Nucleus accumbens (tissue), 56 donors: Measurements from ENCODE around the gene WASL.
"Not testable (repeated sequence)": the region's sequence is repeated elsewhere in the genome, so short reads cannot be mapped to it uniquely, and the experiment has no call there.

Experiments used
- DNase-seq, 56 donors: peaks; one replicate each; lab custom pipeline; 2025; lab: John Stamatoyannopoulos, UW

Gene WASL

DNA sequence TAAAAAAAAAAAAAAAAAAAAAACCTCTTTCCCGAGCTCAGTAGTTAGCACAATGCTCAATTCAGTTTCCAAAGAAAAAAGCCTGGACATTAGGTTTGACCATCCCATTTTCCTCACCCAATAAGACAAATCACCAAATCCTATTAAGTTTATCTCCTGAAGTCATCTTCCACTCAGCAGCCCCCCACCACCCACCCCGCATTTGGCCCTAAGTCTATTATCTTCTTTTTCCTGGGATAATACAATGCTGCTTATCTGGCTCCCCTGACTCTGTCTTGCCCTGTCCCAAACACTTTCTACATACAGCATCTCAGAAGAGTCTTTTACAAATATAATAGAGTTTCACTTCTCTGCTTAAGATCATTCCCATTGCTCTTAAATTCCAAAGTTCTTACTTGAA lies 110.9 kb downstream of the WASL start:
- DNase-seq, result no peak

DNA sequence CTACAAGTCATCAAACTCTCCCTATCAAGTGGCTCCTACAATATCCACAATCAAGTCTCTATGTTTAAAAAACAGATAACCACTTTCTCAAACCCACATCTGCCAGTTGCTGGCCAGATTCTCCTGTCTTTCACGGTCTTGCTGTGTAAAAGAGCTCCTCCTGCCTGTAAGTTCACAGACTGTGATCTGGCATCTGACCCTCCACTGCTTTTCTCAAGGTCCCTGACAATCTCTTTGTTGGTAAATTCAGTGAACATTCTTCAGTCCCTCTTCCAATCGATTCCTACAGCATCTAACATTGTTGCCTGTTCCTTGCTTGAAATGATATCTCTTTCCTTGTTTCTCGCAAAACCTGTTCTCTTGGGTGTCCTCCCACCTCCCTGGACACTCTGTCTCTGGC lies 111.6 kb downstream of the WASL start:
- no peak for DNase-seq

GRCh38 chr7:123635551-123636359 lies 113.0 kb downstream of the WASL start:
- no peak for DNase-seq

DNA sequence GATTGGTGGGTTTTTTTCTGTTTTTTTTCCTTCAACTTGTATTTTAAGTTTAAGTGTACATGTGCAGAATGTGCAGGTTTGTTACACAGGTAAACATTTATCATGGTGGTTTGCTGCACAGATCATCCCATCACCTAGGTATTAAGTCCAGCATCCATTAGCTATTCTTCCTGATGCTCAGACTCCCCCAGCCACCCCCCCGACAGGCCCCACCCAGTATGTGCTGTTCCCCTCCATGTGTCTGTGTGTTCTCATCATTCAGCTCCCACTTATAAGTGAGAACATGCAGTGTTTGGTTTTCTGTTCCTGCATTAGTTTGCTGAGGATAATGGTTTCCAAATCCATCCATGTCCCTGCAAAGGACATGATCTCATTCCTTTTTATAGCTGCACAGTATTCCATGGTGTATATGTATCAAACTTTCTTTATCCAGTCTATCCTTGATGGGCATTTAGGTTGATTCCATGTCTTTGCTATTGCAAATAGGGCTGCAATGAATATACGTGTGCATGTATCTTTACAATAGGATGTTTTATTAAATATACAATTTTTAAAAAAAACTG lies 114.7 kb downstream of the WASL start:
- not testable (repeated sequence) for DNase-seq

GRCh38 chr7:123633553-123633952 lies 115.2 kb downstream of the WASL start:
- DNase-seq, result no peak

DNA sequence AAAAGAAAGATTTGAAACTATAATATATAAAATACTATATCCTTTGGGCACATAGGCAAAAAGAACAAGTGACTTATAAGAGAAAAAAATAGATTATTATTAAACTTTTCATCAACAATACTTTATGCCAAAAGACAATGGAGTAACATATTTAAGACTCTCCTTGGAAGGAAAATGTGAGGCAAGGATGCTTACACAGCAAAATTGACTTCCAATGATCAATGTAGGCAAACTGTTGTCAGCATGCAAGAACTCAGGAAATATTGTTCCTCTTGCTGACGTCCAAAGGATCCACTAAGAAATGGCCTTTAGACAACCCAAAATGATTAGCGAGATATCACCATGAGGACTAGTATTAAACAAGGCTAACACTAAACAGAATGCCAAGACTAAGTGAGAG lies 116.0 kb downstream of the WASL start:
- no peak for DNase-seq
